Endothelial cell of umbilical vein (primary cell): Measurements from ENCODE around the gene OR13C3.

ENCODE experiments used
- CTCF ChIP-seq, 2 donors: IDR thresholded peaks; 1 replicate in 1 of 2; 2 replicates in 1 of 2; pipeline ENCODE4 v1.5.1; 2011; ENCODE audit warnings: low read length in 2 of 2, mild to moderate bottlenecking in 2 of 2, moderate library complexity in 2 of 2, control low read depth in 1 of 2, inconsistent platforms in 1 of 2, low read depth in 1 of 2; ENCODE audit not compliant: insufficient read depth in 1 of 2; ENCODE audit errors: extremely low read depth in 1 of 2
- EZH2 ChIP-seq: IDR thresholded peaks from 2 replicates; pipeline ENCODE4 v1.6.1; 2012; ENCODE audit warnings: borderline replicate concordance, low read depth, mild to moderate bottlenecking, moderate library complexity, low read length, inconsistent platforms; ENCODE audit not compliant: severe bottlenecking
- FOS ChIP-seq: IDR thresholded peaks from 2 replicates; pipeline ENCODE4 v1.6.1; 2011; ENCODE audit warnings: mild to moderate bottlenecking, low read length, moderate library complexity, borderline replicate concordance; ENCODE audit not compliant: insufficient read depth
- GATA2 ChIP-seq: IDR thresholded peaks from 2 replicates; pipeline ENCODE4 v1.7.0; 2011; ENCODE audit warnings: low read depth, mild to moderate bottlenecking, moderate library complexity, mixed read lengths, low read length; ENCODE audit not compliant: insufficient read length, insufficient read depth
- JUN ChIP-seq: IDR thresholded peaks from 2 replicates; pipeline ENCODE4 v1.6.1; 2011; ENCODE audit warnings: borderline replicate concordance, low read depth; ENCODE audit not compliant: insufficient read length, insufficient read depth
- MAX ChIP-seq: IDR thresholded peaks from 2 replicates; pipeline ENCODE4 v1.6.1; 2011; ENCODE audit not compliant: insufficient read depth, insufficient read length
- MYC ChIP-seq: IDR thresholded peaks from one replicate; pipeline ENCODE4 v1.6.1; 2011; ENCODE audit warnings: mild to moderate bottlenecking, low read depth, low read length
- POLR2A ChIP-seq: IDR thresholded peaks from 2 replicates; pipeline ENCODE4 v1.6.1; 2012; ENCODE audit warnings: low read depth, mild to moderate bottlenecking, control low read depth, low read length
- POLR2AphosphoS5 ChIP-seq: IDR thresholded peaks from 2 replicates; pipeline ENCODE4 v1.6.1; 2012; ENCODE audit warnings: low read depth, mild to moderate bottlenecking, control low read depth, low read length, moderate library complexity; ENCODE audit not compliant: insufficient read depth

DNA sequence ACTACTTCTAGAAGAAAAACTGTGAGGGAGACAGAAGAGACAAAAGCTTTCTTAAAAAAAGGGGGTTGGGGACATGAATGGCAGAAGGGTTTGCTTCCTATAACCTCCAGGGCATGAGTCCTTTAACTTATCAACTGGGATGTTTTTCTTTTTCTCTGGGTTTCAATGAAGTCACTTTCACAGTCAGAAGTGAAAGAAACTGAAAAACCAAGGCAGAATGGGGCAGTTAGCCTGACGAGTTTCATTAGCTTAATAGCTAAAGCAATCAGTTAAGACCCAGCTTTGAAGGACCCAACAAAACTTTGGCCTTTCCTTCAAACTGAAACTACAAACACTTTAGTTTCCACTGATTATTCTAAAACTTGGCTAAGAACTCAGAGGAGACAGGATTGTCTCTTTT lies 27.7 kb upstream of the OR13C3 start:
- TF ChIP-seq POLR2AphosphoS5: no peak
- no peak for TF ChIP-seq EZH2
- no peak for TF ChIP-seq CTCF (IDR thresholded peaks at IDR 0.05; ENCODE audit: extremely low read depth in 1 of 2, insufficient read depth in 1 of 2, low read depth in 1 of 2, low read length in 2 of 2)
- TF ChIP-seq JUN: no peak
- no peak for TF ChIP-seq POLR2A
- TF ChIP-seq MAX: no peak
- TF ChIP-seq FOS: no peak
- no peak for TF ChIP-seq GATA2
- TF ChIP-seq MYC: no peak
